ENCODE data around the gene TTC23L.
A peak's percentile ranks its signal among the peaks of the same experiment; 100 is the strongest.

The TTC23L gene

DNA sequence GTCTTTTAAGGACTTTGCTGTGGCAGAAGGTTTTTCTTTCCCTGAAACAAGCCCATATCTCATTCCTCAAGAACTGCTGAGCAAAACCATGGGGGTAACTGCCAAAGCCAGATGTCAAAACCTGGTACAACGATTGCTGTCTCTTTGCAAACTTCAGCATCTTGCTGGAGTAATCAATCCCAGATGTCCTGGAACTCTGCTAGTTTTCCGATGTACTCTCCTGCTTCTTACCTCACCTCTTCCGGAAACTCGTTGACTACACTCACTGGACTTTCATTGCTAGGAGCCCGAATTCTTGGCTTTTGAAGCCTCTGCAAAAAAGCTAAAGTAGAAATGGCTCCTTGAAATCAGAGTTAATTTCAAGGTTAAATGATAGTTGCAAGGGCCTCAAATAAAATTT, 53.0 kb downstream of the TTC23L start:
- DNase-seq (ENCODE audit: low read depth), result peak; percentile 79
- H3K4me3 ChIP-seq (ENCODE audit: low read depth, low read length), result no peak overlapping the region
- TF ChIP-seq, protein P1, sequence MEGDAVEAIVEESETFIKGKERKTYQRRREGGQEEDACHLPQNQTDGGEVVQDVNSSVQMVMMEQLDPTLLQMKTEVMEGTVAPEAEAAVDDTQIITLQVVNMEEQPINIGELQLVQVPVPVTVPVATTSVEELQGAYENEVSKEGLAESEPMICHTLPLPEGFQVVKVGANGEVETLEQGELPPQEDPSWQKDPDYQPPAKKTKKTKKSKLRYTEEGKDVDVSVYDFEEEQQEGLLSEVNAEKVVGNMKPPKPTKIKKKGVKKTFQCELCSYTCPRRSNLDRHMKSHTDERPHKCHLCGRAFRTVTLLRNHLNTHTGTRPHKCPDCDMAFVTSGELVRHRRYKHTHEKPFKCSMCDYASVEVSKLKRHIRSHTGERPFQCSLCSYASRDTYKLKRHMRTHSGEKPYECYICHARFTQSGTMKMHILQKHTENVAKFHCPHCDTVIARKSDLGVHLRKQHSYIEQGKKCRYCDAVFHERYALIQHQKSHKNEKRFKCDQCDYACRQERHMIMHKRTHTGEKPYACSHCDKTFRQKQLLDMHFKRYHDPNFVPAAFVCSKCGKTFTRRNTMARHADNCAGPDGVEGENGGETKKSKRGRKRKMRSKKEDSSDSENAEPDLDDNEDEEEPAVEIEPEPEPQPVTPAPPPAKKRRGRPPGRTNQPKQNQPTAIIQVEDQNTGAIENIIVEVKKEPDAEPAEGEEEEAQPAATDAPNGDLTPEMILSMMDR (conservative IDR thresholded peaks at IDR 0.05; ENCODE audit: low read depth, low read length), result no peak

DNA sequence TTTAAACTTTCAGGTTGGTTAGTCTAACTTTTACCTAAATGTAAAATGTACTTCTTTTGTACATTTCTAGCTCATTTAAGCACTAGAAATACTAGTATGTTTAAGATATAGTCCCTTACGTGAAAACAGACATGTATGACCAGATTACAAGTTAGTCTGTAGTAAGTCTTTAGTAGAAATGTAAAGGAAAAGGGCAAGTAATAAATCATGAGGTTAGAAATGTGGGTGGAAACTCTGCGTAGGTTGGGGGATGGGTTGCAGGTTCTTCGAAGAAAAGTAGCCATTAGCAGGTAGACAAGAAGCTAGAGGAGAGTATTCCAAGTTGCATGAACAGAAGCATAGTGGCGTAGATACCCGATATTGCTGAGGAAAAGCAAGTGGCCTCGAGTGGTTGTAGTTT, 53.5 kb downstream of the TTC23L start:
- no peak for DNase-seq (ENCODE audit: low read depth)
- no peak overlapping the region for H3K4me3 ChIP-seq (ENCODE audit: low read depth, low read length)
- TF ChIP-seq, protein P1 (conservative IDR thresholded peaks at IDR 0.05; ENCODE audit: low read depth, low read length), result no peak

DNA sequence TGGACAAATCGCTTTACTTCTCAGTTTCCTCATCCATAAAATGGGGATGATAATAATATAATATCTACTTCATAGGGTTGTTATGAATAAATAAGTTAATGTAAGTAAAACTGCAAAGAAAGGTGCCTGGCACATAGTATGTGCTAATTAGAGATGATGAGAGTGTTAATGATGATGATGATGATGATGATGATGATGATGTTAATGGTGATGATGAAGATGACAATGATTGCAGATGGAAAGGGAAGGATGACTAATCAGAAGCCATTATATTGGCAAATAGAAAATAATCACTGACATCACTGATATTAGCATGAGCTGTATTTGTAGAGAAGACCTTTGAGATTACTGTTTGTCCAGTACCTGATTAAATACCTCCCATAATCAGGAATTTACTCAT, 55.8 kb downstream of the TTC23L start:
- TF ChIP-seq, protein P1 (conservative IDR thresholded peaks at IDR 0.05; ENCODE audit: low read depth, low read length), result no peak
- no peak overlapping the region for H3K4me3 ChIP-seq (ENCODE audit: low read depth, low read length)
- DNase-seq (ENCODE audit: low read depth), result no peak

DNA sequence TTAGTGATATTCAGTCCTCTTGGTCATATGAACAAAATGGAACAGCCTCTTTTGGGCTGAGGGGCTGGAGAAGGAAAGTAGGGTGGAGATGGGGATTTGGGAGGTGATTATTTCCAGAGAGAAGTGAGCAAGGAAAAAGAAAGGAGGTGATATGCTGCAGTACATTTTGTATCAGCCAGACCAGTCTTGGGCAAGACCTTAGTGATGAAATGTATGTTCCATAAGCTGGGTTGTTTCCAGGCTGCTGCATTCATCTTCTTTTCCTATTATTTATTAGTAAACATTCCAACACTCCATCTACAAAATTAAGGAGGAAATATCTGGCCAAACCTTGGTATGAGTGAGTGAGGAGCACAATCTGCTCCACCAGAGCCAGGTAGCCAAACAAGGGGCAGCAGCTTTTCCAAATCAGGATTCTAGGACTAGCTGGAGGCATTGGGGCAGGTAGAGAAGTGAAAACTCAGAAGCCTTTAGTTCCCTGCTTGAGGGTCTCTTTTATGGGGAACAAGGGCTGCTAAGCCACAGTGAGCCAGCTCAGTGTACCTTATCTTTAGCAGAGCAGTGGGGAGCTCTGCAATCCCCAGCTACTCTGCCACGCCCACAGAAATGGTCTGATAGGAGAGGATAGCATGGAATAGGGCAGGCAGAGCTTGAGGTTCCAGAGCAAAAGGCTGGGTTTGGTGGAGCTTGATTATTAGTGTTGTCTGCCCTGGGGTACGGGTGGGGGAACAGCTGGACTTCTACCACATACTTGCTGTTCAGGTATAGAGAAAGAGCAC, 56.9 kb downstream of the TTC23L start:
- DNase-seq (ENCODE audit: low read depth), result peak; percentile 57
- no peak overlapping the region for H3K4me3 ChIP-seq (ENCODE audit: low read depth, low read length)
- TF ChIP-seq, protein P1 (conservative IDR thresholded peaks at IDR 0.05; ENCODE audit: low read depth, low read length), result no peak

DNA sequence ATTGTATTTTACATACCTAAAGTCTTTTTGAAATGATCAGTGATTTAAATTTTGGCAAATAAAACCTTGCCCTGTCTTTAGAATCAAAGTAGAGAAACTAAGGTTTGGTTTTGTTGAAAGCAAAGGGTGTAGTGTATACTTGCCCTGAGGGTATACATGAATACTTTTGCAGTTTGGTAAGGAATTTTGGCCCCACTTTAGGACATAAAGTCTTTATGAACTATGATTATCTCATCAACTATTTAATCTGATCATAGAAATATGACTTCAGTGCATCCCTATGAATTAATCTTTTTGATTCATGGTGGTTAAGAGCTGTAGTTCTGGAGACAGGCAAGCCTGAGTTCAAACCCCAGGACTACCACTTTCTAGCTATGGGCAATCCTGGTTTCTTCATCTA, 58.7 kb downstream of the TTC23L start:
- no peak for DNase-seq (ENCODE audit: low read depth)
- H3K4me3 ChIP-seq (ENCODE audit: low read depth, low read length), result no peak overlapping the region
- TF ChIP-seq, protein P1 (conservative IDR thresholded peaks at IDR 0.05; ENCODE audit: low read depth, low read length), result no peak

GRCh38 chr5:34898258-34898895, 59.4 kb downstream of the TTC23L start:
- DNase-seq (ENCODE audit: low read depth), result peak; percentile 90
- H3K4me3 ChIP-seq (ENCODE audit: low read depth, low read length), result no peak overlapping the region
- TF ChIP-seq, protein P1 (conservative IDR thresholded peaks at IDR 0.05; ENCODE audit: low read depth, low read length), result peak; percentile 95

Data from choroid plexus epithelial cell (primary cell).